DND-41 (cell line): ENCODE results near the gene ATP6AP1.

Experiments used
- ATAC-seq: fragments of 200-7000 bp; cut with Tn5 transposase; 3 replicates; pipeline ENCODE4 v1.9.1; 2021; ENCODE audit warnings: low read depth; ENCODE audit not compliant: insufficient read depth
- DNase-seq: peaks from one replicate; pipeline ENCODE4 v3.0.0-alpha.2; 2020
- H2AFZ ChIP-seq: 2 replicates; pipeline ENCODE4 v1.6.0; 2012; ENCODE audit warnings: low read depth, low read length
- H3K27ac ChIP-seq: 2 replicates; pipeline ENCODE4 v1.5.1; 2012; ENCODE audit warnings: low read length, inconsistent platforms
- H3K27me3 ChIP-seq: fragments of 200-600 bp; sonication (generic); 2 replicates; pipeline ENCODE4 v1.6.0; 2012; ENCODE audit warnings: low read length, mild to moderate bottlenecking, inconsistent platforms; ENCODE audit not compliant: insufficient read depth, poor library complexity
- H3K36me3 ChIP-seq: 2 replicates; pipeline ENCODE4 v1.5.1; 2012; ENCODE audit warnings: low read length, inconsistent platforms; ENCODE audit not compliant: insufficient read depth
- H3K4me1 ChIP-seq: 2 replicates; pipeline ENCODE4 v1.5.1; 2012; ENCODE audit warnings: mild to moderate bottlenecking, low read length; ENCODE audit not compliant: insufficient read depth
- H3K4me2 ChIP-seq: 2 replicates; pipeline ENCODE4 v1.6.0; 2012; ENCODE audit warnings: mild to moderate bottlenecking, moderate library complexity, low read length, inconsistent platforms; ENCODE audit not compliant: insufficient read depth
- H3K4me3 ChIP-seq, 2 experiments: fragments of 200-600 bp in 1 of 2; shearing (Covaris generic) in 1 of 2; 2 replicates each; pipeline ENCODE4 v1.5.1; 2012 to 2016; ENCODE audit warnings: inconsistent platforms in 2 of 2, low read length in 2 of 2, mild to moderate bottlenecking in 2 of 2, low read depth in 1 of 2, moderate library complexity in 1 of 2
- H3K79me2 ChIP-seq: 2 replicates; pipeline ENCODE4 v1.6.0; 2012; ENCODE audit warnings: low read length, inconsistent platforms; ENCODE audit not compliant: insufficient read depth
- H3K9ac ChIP-seq: 2 replicates; pipeline ENCODE4 v1.6.0; 2012; ENCODE audit warnings: low read depth, mild to moderate bottlenecking, inconsistent platforms, low read length, moderate library complexity
- H3K9me3 ChIP-seq: 2 replicates; pipeline ENCODE4 v1.5.1; 2012; ENCODE audit warnings: low read length, moderate library complexity, mild to moderate bottlenecking, inconsistent platforms; ENCODE audit not compliant: insufficient read depth, severe bottlenecking
- H4K20me1 ChIP-seq: 2 replicates; pipeline ENCODE4 v1.6.0; 2012; ENCODE audit warnings: low read length; ENCODE audit not compliant: insufficient read depth
- CTCF ChIP-seq: IDR thresholded peaks from 2 replicates; pipeline ENCODE4 v1.5.1; 2012; ENCODE audit warnings: borderline replicate concordance, low read length, moderate library complexity, mild to moderate bottlenecking; ENCODE audit not compliant: poor library complexity, severe bottlenecking; ENCODE audit errors: extremely low read depth
- EZH2 ChIP-seq: IDR thresholded peaks from 3 replicates; pipeline ENCODE4 v1.6.1; 2012; ENCODE audit warnings: borderline replicate concordance, low read depth, mild to moderate bottlenecking, moderate library complexity, low read length, inconsistent platforms; ENCODE audit not compliant: severe bottlenecking

The ATP6AP1 gene

GRCh38 chrX:154443992-154444754 is 15.7 kb downstream of the ATP6AP1 start, which contains the start of gene FAM50A:
FAM50A (plus strand) TSS chrX:154444141; CDS start chrX:154444236, 95 bp downstream.
- Histone ChIP-seq H3K9ac (peak within 1 kb of the TSS; percentile 60; the same call in 1 of the 2 replicates), H3K36me3 (peaks cover 32% of the 10 kb centered on the region), H3K4me1 (peaks cover 17% of the 10 kb centered on the region), H4K20me1 (peaks cover 15% of the 10 kb centered on the region; the same call in 1 of the 2 replicates), H3K79me2 (peaks cover 10% of the 10 kb centered on the region), H3K4me2 (peak within 1 kb of the TSS; percentile 66), H3K27me3 (no peaks in the 10 kb centered on the region), H2AFZ (peak within 1 kb of the TSS; percentile 39), H3K9me3 (no peaks in the 10 kb centered on the region), H3K4me3 (peak within 1 kb of the TSS in 1 of 2 experiments; percentile 54; a peak in 2 of 4 replicates), H3K27ac (no peak within 1 kb of the TSS)
- peak; percentile 57 for DNase-seq
- ATAC-seq = peak; percentile 74
- TF ChIP-seq CTCF = no peak
- TF ChIP-seq EZH2 = no peak

GRCh38 chrX:154444755-154445246 is 16.3 kb downstream of the ATP6AP1 start:
- H3K4me1 ChIP-seq = peaks cover 17% of the 10 kb centered on the region
- peaks cover 6% of the 10 kb centered on the region; the same call in 1 of the 2 replicates for H3K79me2 ChIP-seq
- H3K36me3 ChIP-seq = peaks cover 28% of the 10 kb centered on the region
- DNase-seq (no peak), ATAC-seq (no peak)
- H3K27ac ChIP-seq = no peak overlapping the region
- TF ChIP-seq CTCF (no peak), EZH2 (no peak)
- no peaks in the 10 kb centered on the region for H3K27me3 ChIP-seq
- H4K20me1 ChIP-seq = peaks cover 13% of the 10 kb centered on the region; the same call in 1 of the 2 replicates
- peak overlapping the region in 1 of 2 experiments; percentile 54; a peak in 2 of 4 replicates for H3K4me3 ChIP-seq
- no peak overlapping the region for H2AFZ ChIP-seq
- peak overlapping the region; percentile 60; the same call in 1 of the 2 replicates for H3K9ac ChIP-seq
- no peaks in the 10 kb centered on the region for H3K9me3 ChIP-seq
- peak overlapping the region; percentile 66 for H3K4me2 ChIP-seq

GRCh38 chrX:154445776-154446175 is 17.3 kb downstream of the ATP6AP1 start:
- H3K36me3 ChIP-seq = peaks cover 18% of the 10 kb centered on the region
- no peak overlapping the region for H3K4me3 ChIP-seq
- peaks cover 17% of the 10 kb centered on the region for H3K4me1 ChIP-seq
- no peak overlapping the region for H3K27ac ChIP-seq
- TF ChIP-seq CTCF (no peak), EZH2 (no peak)
- DNase-seq (no peak), ATAC-seq (no peak)
- no peaks in the 10 kb centered on the region for H3K27me3 ChIP-seq
- no peaks in the 10 kb centered on the region for H3K79me2 ChIP-seq
- H3K4me2 ChIP-seq = no peak overlapping the region
- H3K9me3 ChIP-seq = no peaks in the 10 kb centered on the region
- H4K20me1 ChIP-seq = peaks cover 6% of the 10 kb centered on the region; the same call in 1 of the 2 replicates
- no peak overlapping the region for H3K9ac ChIP-seq
- H2AFZ ChIP-seq = no peak overlapping the region
